HG02973 (cell line): ENCODE results near the gene LSM3.

Experiments
- ATAC-seq: cut with Tn5 transposase; IDR thresholded peaks from one replicate; pipeline ENCODE4 v1.9.1; 2021; ENCODE audit warnings: moderate library complexity; ENCODE audit not compliant: unreplicated experiment

Gene LSM3

DNA sequence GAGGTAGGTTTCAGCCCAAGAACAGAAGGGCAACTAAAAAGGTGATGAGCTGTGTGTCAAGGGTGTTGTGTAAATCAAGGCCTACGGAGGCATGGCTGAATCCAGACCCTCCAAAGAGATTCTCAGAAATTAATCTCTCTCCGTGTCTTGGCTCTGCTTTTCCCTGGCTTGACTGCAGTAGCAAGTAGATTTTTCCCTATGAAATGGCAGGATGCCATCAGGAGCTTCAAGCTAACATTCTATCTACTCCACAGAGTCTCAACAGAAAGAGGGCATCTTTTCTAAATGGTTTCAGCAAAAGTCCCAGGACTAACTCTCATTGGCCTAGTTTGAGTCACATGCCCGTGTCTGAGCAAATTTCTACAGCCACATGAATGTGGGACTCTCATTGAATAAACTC, 58.3 kb downstream of the LSM3 start:
- ATAC-seq, result no peak

DNA sequence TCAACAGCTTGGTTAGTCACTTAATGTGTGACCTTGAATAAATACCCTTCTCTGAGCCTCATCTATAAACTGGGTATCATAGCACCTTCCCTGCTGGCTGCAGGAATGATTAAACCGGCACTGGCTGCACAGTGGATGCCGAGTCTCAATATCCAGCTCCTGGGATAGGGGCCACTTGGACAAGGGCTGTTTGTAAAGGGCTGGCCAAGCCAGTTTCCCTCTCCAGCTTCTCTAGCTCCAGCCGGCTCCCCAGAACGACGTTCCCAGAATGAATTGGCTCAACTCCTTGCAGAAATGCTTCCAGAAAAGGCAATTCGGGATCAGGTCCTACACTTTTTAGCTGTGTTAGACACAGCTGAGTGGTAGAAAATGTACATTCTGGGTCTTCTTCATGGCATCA, 58.8 kb downstream of the LSM3 start:
- ATAC-seq, result no peak

DNA sequence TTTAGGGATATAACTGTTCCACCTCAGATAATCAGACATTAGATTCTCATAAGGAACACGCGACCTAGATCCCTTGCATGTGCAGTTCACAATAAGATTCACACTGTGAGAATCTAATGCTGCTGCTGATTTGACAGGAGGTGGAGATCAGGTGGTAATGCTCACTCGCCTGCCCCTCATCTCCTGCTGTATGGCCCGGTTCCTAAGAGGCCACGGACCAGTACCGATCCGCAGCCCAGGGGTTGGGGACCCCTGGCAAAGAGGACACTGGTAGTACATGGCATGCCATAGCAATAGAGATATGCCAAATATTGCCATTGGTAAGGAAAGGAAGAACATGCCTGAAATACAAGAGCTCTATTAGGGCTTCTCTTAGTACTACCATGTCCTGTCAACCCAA, 59.7 kb downstream of the LSM3 start:
- ATAC-seq, result no peak

DNA sequence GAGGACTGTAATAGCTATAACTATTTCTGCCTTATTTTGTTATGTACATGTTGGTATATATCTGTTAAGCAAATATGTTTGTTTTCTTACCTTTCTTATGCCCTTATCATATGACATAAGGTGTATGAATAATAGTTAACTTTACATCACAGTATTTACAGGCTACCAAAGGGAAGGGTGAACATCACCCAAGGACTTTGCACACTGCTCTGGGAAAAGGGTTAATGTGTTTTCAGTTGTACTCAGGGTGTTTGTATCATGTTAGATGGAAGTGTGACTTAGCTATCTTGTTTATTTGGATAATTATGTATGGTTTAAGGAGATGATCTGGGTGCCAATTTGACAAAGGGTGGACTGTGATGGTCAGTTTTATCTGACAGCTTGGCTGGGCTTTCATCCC, 60.3 kb downstream of the LSM3 start:
- ATAC-seq, result no peak

DNA sequence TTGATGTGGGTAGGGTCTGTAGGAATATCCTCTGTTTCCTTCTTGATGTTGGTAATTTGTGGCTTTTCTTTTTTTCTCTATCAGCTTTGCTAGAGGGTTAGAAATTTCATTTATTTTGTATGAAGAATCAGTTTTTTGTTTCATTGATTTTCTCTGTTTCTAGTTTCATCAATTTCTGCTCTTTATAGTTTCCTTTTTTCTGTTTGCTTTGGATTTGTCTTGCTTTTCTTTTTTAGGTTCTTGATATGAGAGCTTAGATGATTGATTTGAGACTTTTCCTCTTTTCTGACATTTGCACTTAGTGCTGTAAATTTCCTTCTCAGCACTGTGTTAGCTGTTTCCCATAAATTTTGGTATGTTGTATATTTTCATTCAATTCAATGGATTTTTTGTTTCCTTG, 61.3 kb downstream of the LSM3 start:
- ATAC-seq, result no peak

DNA sequence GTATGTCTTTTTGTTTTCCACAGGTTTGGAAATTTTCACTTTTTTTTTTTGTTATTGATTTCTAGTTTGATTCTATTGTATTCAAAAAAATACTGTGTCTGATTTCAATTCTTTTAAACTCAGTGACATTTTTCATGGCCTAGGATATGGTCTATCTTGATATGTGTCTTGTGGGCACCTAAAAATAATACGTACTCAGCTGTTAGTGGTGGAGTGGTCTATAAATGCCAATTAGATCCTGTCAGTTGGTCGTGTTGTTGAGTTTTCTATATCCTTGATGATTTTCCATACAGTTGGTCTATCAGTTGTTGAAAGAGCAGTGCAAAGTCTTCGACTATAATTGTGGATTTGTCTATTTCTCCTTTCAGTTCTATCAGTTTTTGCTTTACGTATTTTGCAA, 61.7 kb downstream of the LSM3 start:
- ATAC-seq, result no peak

DNA sequence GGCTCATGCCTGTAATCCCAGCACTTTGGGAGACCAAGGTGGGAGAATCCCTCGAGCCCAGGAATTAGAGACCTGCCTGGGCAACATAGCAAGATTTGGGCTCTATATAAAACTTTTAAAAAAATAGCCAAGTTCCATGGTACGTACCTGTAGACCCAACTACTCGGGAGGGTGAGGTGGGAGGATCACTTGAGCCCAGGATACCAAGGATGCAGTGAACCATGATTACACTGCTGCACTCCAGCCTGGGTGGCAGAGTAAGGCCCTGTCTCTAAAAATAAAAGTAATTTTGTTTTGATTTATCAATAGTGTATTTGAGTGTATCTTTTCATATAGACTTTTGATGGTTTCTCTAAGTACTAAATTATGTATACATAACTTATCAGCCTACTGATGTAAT, 63.1 kb downstream of the LSM3 start:
- ATAC-seq, result no peak

DNA sequence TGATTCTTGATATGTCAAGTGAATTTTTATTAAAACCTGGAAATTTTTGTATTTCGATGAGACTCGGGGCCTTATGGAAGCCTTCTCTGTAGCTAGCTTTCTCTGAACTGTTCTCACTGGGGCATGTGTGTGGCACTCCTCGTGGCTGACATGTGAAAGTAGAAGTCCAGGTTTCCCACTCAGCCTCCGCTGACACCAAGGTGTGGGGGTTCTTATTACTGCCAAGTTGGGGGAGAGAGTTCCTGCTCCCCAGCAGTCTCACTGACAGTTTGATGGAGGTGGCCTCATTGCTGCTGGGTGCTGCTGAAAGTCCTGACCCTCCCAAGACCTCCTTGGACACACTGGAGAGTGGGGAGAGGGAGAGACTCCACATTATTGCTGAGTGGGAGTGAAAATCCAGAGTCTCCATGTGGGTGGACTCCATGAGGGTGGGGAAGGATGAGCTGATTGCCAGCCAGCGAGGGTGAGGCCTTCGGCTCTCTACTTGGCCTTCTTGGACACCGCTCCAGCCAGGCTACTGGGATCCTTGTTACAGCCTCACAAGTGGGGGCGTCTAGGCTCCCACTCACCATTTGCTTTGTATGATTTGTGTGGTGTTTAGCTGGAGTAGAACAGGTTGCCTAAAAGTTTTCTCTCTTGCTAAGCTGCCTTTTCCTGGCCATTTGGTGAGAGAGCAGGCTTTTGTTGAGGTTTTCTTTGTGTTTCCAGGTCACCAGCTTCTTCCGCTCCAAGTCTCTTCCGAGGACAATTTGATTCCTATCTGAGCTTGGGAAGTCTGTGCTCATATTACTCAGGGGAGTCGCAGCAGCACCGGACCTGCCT, 64.1 kb downstream of the LSM3 start:
- ATAC-seq, result no peak

DNA sequence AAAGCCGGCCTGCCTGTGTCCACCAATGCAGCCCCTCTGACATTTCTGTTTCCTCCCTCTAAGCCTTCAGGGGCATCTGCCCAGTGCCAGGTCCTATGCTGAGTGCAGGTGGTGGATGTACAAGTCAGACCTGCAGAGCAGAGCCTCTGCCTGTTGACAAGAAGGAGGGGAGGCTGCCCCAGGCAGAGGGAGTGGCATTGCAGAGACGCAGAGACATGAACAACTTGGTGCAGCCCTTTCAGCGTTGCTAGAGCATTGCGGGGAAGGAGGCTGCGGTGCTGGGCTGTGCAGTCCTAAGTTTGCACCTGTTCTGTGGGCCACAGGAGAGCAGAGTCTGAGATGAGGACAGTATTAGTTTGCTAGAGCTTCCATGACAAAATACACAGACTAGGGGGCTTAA, 65.2 kb downstream of the LSM3 start:
- no peak for ATAC-seq

DNA sequence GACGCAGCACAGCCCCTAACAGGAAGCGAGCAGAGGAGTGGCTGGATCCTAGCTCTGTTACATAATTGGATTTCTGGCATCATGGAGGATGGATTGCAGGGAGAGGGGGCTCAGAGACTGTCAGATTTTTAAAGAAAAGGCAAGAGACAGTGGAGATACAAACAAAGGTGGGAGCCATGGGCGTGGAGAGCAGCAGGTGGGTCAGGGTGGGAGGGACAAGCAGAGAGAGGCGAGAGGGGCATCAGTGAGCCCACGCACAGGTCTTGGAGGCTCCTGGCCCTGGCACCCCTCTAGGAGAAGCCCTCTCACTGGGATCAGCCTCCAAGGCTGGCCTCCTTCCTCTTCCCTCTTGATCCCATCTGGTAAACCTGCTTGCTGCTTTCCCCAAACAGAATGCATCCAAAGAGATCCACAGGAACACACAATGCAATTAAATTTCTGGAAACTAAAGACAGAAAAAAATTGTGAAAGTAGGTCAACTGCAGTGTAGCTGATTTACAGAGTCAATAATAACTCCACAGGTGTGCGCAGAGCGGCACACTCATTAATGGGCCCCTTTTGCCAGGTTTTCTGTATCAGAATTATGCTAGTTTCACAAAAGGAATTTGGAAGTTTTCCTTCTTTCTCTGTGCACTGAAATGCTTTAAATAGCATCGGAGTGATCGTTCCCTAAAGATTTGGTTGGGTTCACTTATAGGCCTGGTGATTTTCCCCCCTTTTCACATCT, 66.1 kb downstream of the LSM3 start:
- no peak for ATAC-seq

DNA sequence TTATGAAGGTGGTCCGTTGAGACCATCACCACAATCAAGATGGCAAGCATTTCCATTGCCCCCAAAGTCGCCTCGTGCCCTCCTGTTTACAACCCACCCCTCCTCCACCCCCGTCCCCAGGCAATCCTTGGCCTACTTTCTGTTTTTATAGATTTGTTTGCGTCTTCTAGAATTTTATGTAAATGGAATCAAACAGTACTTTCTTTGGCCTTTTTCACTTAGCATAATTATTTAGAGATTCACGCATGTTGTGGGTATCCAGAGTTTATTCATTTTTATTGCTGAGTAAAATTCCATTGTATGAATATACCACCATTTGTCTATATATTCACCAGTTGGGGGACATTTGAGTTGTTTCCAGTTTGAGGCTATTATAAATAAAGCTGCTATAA, 66.6 kb downstream of the LSM3 start:
- no peak for ATAC-seq

DNA sequence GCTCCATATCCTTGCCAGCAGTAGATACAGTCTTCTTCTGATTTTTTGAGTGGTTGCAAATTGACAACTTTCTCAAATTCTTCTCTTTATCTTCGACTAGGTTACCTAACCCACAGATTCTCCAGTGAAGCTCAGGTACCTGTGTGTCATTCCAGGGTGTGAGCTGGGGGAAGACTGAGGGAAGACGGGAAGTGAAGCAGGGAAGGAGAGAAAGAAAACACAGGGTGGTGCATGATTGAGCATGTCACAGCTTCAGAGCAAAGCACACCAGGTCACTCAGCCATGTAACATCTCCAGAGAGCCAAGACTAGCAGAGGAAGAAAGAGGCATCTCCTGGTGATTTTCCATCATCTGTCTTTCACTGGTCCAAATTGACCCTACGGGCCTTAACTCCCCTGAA, 67.2 kb downstream of the LSM3 start:
- ATAC-seq, result no peak

DNA sequence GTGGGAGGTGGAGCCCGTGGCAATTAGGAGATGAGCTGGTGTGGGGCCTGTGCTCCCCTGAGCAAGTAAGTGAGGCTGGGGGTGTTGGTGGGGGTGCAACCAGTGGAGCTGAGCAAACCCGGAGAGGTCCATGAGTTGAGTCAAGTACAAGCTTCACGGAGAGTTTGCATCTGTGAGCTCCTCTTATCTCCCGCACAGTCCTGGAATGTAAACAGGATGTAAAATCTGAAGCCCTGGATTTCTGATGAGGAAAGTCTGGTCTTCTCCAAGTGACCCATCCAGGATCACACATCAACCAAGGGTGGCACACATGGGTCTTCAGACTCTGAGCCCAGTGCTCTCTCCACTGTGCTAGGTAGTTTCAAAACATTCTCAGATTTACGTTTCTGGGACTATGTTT, 67.8 kb downstream of the LSM3 start:
- no peak for ATAC-seq

DNA sequence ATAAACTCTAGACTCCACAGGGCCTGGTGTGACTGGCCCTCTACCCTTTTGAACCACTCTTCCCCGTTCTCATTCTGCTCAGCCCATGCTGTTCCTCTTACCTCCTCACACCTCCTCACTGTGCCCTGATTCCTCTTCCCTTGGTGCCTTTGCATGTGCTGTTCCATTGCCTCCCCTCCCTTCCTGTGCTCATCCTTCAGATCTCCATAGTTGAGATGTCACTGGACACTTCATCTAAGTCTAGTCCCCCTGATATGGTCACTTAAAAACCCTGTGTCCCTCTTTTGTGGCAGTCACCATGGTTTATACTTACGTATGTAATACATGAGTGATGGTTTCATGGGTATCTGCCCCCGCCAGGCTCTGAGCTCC, 69.8 kb downstream of the LSM3 start:
- no peak for ATAC-seq

DNA sequence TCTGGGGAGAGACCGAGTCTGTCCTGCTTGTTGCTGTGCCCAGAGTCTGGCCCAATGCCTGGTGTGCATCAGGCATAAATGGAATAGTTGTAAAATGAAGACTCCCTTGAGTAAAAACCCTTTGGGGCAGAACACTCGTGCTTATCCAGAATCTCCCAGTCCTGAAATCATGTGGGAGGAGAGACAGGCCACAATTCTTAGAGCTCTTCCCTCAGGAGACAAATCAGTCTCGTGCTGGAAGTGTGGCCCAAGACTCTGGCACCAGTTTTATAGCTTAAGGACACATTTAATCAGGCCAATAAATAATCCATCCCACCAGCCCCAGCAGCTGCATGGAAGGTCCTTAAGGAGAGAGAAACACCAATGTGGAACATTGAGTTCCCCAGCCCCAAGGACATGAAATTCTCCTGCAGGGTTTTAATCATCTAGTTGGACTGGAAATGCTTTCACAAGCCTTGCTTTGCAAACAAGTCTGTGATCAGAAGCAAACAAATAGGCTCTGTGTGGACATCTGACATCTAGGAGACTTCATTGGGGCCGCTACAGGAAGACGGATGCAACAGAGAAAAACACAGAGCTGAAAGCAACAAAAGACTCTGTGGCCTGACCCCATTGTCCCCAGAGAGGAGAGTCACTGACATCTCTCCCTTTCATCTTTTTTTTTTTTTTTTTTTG, 70.4 kb downstream of the LSM3 start:
- ATAC-seq, result no peak
